Neural cell (in vitro differentiated cells): ENCODE data around the gene TMEM131L. TPM values are rescaled to one million over a fixed set of nuclear protein-coding genes. Genes with fewer than 3 reads are reported as not detected.

ENCODE experiments used
- H2AFZ ChIP-seq: fragments of 200-600, 300-800 bp; sonication (generic), shearing (Covaris generic); 2 replicates; pipeline ENCODE4 v1.6.0; 2014; ENCODE audit warnings: low read depth, mild to moderate bottlenecking, antibody characterized with exemption, low read length, moderate library complexity
- H3F3A ChIP-seq: fragments of 200-600 bp; shearing (Covaris generic); 2 replicates; pipeline ENCODE4 v1.6.1; 2016; ENCODE audit warnings: mild to moderate bottlenecking, moderate library complexity, mixed read lengths, antibody characterized with exemption, low read length; ENCODE audit not compliant: insufficient read depth, poor library complexity, severe bottlenecking
- H3K27ac ChIP-seq: fragments of 200-600, 300-800 bp; sonication (generic), shearing (Covaris generic); 2 replicates; pipeline ENCODE4 v1.5.1; 2014; ENCODE audit warnings: mild to moderate bottlenecking, low read length, moderate library complexity
- H3K27me3 ChIP-seq: fragments of 300-800, 200-600 bp; sonication (generic), shearing (Covaris generic); 2 replicates; pipeline ENCODE4 v1.6.0; 2014; ENCODE audit warnings: mild to moderate bottlenecking, low read depth, low read length, moderate library complexity; ENCODE audit not compliant: insufficient read depth
- H3K36me3 ChIP-seq: fragments of 300-800, 200-600 bp; sonication (generic), shearing (Covaris generic); 2 replicates; pipeline ENCODE4 v1.5.1; 2014; ENCODE audit warnings: mild to moderate bottlenecking, antibody characterized with exemption, low read length, moderate library complexity; ENCODE audit not compliant: insufficient read depth
- H3K4me2 ChIP-seq: fragments of 300-800, 200-600 bp; sonication (generic), shearing (Covaris generic); 2 replicates; pipeline ENCODE4 v1.6.0; 2014; ENCODE audit warnings: mild to moderate bottlenecking, low read length
- H3K4me3 ChIP-seq: fragments of 300-800, 200-600 bp; sonication (generic), shearing (Covaris generic); 2 replicates; pipeline ENCODE4 v1.5.1; 2014; ENCODE audit warnings: mild to moderate bottlenecking, low read length, moderate library complexity
- H3K79me2 ChIP-seq: fragments of 200-600 bp; shearing (Covaris generic); replicated peaks from 2 replicates; pipeline ENCODE4 v1.6.0; 2014; ENCODE audit warnings: mild to moderate bottlenecking, low read length, moderate library complexity; ENCODE audit not compliant: insufficient read depth
- H3K9ac ChIP-seq: fragments of 300-800, 200-600 bp; sonication (generic), shearing (Covaris generic); 2 replicates; pipeline ENCODE4 v1.6.1; 2016; ENCODE audit warnings: mild to moderate bottlenecking, low read length, mixed read lengths
- H3K9me2 ChIP-seq: fragments of 200-600 bp; shearing (Covaris generic); 2 replicates; pipeline ENCODE4 v1.6.1; 2016; ENCODE audit warnings: mild to moderate bottlenecking, low read length, mixed read lengths; ENCODE audit not compliant: insufficient read depth
- H3K9me3 ChIP-seq: fragments of 200-600, 300-800 bp; sonication (generic), shearing (Covaris generic); 2 replicates; pipeline ENCODE4 v1.6.1; 2016; ENCODE audit warnings: mild to moderate bottlenecking, mixed run types, low read length, moderate library complexity, mixed read lengths
- H4K20me1 ChIP-seq: fragments of 200-600 bp; shearing (Covaris generic); 2 replicates; pipeline ENCODE4 v1.6.1; 2016; ENCODE audit warnings: mild to moderate bottlenecking, mixed run types; ENCODE audit not compliant: insufficient read depth
- CTCF ChIP-seq: fragments of 450-650 bp; IDR thresholded peaks from 2 replicates; pipeline ENCODE4 v1.5.1; 2014; ENCODE audit warnings: antibody characterized with exemption, mild to moderate bottlenecking, moderate library complexity; ENCODE audit not compliant: poor library complexity, severe bottlenecking
- EZH2 ChIP-seq: fragments of 200-600, 300-800 bp; shearing (Covaris generic), sonication (generic); IDR thresholded peaks from 2 replicates; pipeline ENCODE4 v1.6.1; 2014; ENCODE audit warnings: antibody characterized with exemption, low read length, borderline replicate concordance, mild to moderate bottlenecking; ENCODE audit not compliant: insufficient read depth, poor library complexity, severe bottlenecking
- MXI1 ChIP-seq: fragments of 450-650 bp; conservative IDR thresholded peaks from 2 replicates; pipeline ENCODE4 v1.6.1; 2014; ENCODE audit warnings: antibody characterized with exemption, mild to moderate bottlenecking; ENCODE audit not compliant: poor library complexity, severe bottlenecking
- POLR2AphosphoS5 ChIP-seq: IDR thresholded peaks from 2 replicates; pipeline ENCODE4 v1.6.1; 2012
- REST ChIP-seq: IDR thresholded peaks from 2 replicates; pipeline ENCODE4 v1.6.1; 2012; ENCODE audit warnings: borderline replicate concordance
- SMC3 ChIP-seq: fragments of 450-650 bp; conservative IDR thresholded peaks from 2 replicates; pipeline ENCODE4 v1.6.1; 2014; ENCODE audit warnings: antibody characterized with exemption, mild to moderate bottlenecking, moderate library complexity; ENCODE audit not compliant: poor library complexity
- polyA plus RNA-seq: library from polyadenylated mRNA; depleted of rRNA; stranded (reverse); fragments of >200 nt; gene quantifications from 2 replicates; pipeline ENCODE4 v1.2.3, GENCODE V29; 2014

The TMEM131L gene
- polyA plus RNA-seq, 1 donor from 2014 or later, result 11.1 TPM

- no peak overlapping the region for H3K27ac ChIP-seq
- no peak overlapping the region for H3K4me3 ChIP-seq
- no peak overlapping the region for H3K9ac ChIP-seq
- no peaks in the 10 kb centered on the region for H3F3A ChIP-seq
- no peaks in the 10 kb centered on the region for H3K36me3 ChIP-seq
- H3K4me2 ChIP-seq, result no peak overlapping the region
- no peaks in the 10 kb centered on the region for H4K20me1 ChIP-seq
- H3K9me2 ChIP-seq, result no peaks in the 10 kb centered on the region
- H2AFZ ChIP-seq, result no peak overlapping the region
- H3K27me3 ChIP-seq, result no peaks in the 10 kb centered on the region
- H3K9me3 ChIP-seq, result no peaks in the 10 kb centered on the region
- TF ChIP-seq EZH2 (no peak), MXI1 (no peak), POLR2AphosphoS5 (no peak), REST (no peak), CTCF (no peak), SMC3 (no peak)
- H3K79me2 ChIP-seq, result no peaks in the 10 kb centered on the region
Measured at GRCh38 chr4:153655002-153655541, 188.9 kb downstream of the TMEM131L start.

- Histone ChIP-seq H3K79me2 (no peaks in the 10 kb centered on the region), H3F3A (no peaks in the 10 kb centered on the region), H3K9me2 (no peaks in the 10 kb centered on the region), H3K27ac (no peak overlapping the region), H3K27me3 (no peaks in the 10 kb centered on the region), H4K20me1 (no peaks in the 10 kb centered on the region), H3K4me2 (no peak overlapping the region), H3K4me3 (no peak overlapping the region), H3K36me3 (no peaks in the 10 kb centered on the region), H3K9ac (no peak overlapping the region), H3K9me3 (no peaks in the 10 kb centered on the region), H2AFZ (no peak overlapping the region)
- TF ChIP-seq CTCF (no peak), EZH2 (no peak)
Measured at GRCh38 chr4:153655928-153656327, 189.8 kb downstream of the TMEM131L start.
